ENCODE data around the gene RPLP2.

- TF ChIP-seq CTCF (optimal IDR thresholded peaks at IDR 0.05 in 1 of 3, IDR thresholded peaks at IDR 0.05 in 1 of 3, conservative IDR thresholded peaks at IDR 0.05 in 1 of 3; ENCODE audit: extremely low read depth in 1 of 3, insufficient read depth in 2 of 3, low read length in 3 of 3) (no peak), EZH2 (IDR thresholded peaks at IDR 0.05; ENCODE audit: low read length) (no peak)
These were observed 20.5 kb upstream of the RPLP2 start for GRCh38 chr11:788953-789940.
